K562 (cell line): Measurements from ENCODE around the gene PDGFA. TPM values are rescaled to one million over a fixed set of nuclear protein-coding genes. Genes with fewer than 3 reads are reported as not detected.
A peak's percentile ranks its signal among the peaks of the same experiment; 100 is the strongest.

Source experiments
- CHCHD3 ChIP-seq: fragments of 250-450 bp; sonication (Bioruptor Pico); IDR thresholded peaks from 2 replicates; pipeline ENCODE4 v2.1.2; 2022; ENCODE audit warnings: mild to moderate bottlenecking
- CHD1 ChIP-seq: fragments of 200-600 bp; sonication (generic); IDR thresholded peaks from one replicate; pipeline ENCODE4 v1.6.1; 2012; ENCODE audit warnings: mild to moderate bottlenecking, moderate library complexity, low read length, inconsistent platforms
- CREM ChIP-seq: IDR thresholded peaks from 2 replicates; pipeline ENCODE4 v1.6.1; 2014; ENCODE audit warnings: antibody characterized with exemption, low read depth
- ILF3 ChIP-seq: fragments of 450-650 bp; IDR thresholded peaks from 2 replicates; pipeline ENCODE4 v1.6.1; 2018; ENCODE audit warnings: antibody characterized with exemption, mild to moderate bottlenecking, moderate library complexity, borderline replicate concordance
- KDM5B ChIP-seq: fragments of 200-600 bp; sonication (generic); IDR thresholded peaks from 2 replicates; pipeline ENCODE4 v1.6.1; 2012; ENCODE audit warnings: low read depth, mild to moderate bottlenecking, moderate library complexity, low read length, control low read depth, inconsistent platforms; ENCODE audit not compliant: insufficient replicate concordance
- MCM7 ChIP-seq, 2 experiments: fragments of 450-650 bp; IDR thresholded peaks; 2 replicates each; pipeline ENCODE4 v1.6.1; 2016 to 2018
- MEIS2 ChIP-seq: fragments of 450-650 bp; IDR thresholded peaks from 2 replicates; pipeline ENCODE4 v1.6.1; 2014; ENCODE audit warnings: mild to moderate bottlenecking; ENCODE audit not compliant: partially characterized antibody
- MGA ChIP-seq: fragments of 450-650 bp; IDR thresholded peaks from 2 replicates; pipeline ENCODE4 v1.6.1; 2016; ENCODE audit warnings: mild to moderate bottlenecking, moderate library complexity
- NRF1 ChIP-seq, 2 experiments: fragments of 450-650 bp; IDR thresholded peaks in 1 of 2; conservative IDR thresholded peaks in 1 of 2; 2 replicates each; pipeline ENCODE4 v1.6.1; 2014; ENCODE audit warnings: mild to moderate bottlenecking in 2 of 2
- TARDBP ChIP-seq: fragments of 450-650 bp; IDR thresholded peaks from 2 replicates; pipeline ENCODE4 v1.6.1; 2016
- XRCC3 ChIP-seq: fragments of 450-650 bp; IDR thresholded peaks from 2 replicates; pipeline ENCODE4 v1.6.1; 2017; ENCODE audit warnings: mild to moderate bottlenecking, moderate library complexity
- ZNF212 ChIP-seq: fragments of 450-650 bp; formaldehyde crosslinking; IDR thresholded peaks from 2 replicates; pipeline ENCODE4 v1.4.0; 2020; ENCODE audit warnings: mild to moderate bottlenecking
- ZNF347 ChIP-seq: fragments of 450-650 bp; formaldehyde crosslinking; IDR thresholded peaks from 2 replicates; pipeline ENCODE4 v1.4.0; 2020; ENCODE audit warnings: low read depth, mild to moderate bottlenecking, moderate library complexity
- polyA plus RNA-seq, 8 experiments: library from polyadenylated mRNA; depleted of rRNA in 4 of 8; stranded (reverse) in 5 of 8; unstranded in 3 of 8; fragments of >200 nt; fragmentation: Nextera tagmentation in 2 of 8; fragmentation: Illumina TruSeq in 1 of 8; extraction: Ambion mirVana in 2 of 8; extraction: Trizol in 1 of 8; gene quantifications; 2 replicates each; pipeline versions ENCODE4 v1.2.1 to v1.2.3, GENCODE V29; 2011 to 2014; ENCODE audit warnings: inconsistent platforms in 1 of 8, missing spikeins in 1 of 8
- total RNA-seq, 7 experiments: library from RNA; depleted of rRNA in 6 of 7; stranded (reverse); fragments of >200 nt in 6 of 7; fragmentation: Illumina TruSeq in 2 of 7; extraction: Trizol in 2 of 7; gene quantifications; 2 replicates each; pipeline versions ENCODE4 v1.2.1 to v1.2.3, GENCODE V29; 2011 to 2021; ENCODE audit warnings: low replicate concordance in 1 of 7
- TF ChIP-seq, protein P1 (sequence below), 3 experiments: fragments of 200-800 bp in 1 of 3; sonication (Bioruptor generic) in 1 of 3; sonication (generic) in 1 of 3; formaldehyde crosslinking in 1 of 3; IDR thresholded peaks; 2 replicates each; pipeline versions ENCODE4 v1.6.1 to v1.8.0; 2016 to 2022; ENCODE audit warnings: mild to moderate bottlenecking in 2 of 3, missing compliant biosample characterization in 2 of 3, missing genetic modification characterization in 2 of 3, missing genetic modification reagents in 1 of 3

PDGFA gene
- total and polyA plus RNA-seq, 9 of the 15 experiments (the other 6 are each of a cell fraction or from before 2014, with no cell fraction given): 2.5 to 10.2 (median 4.6) TPM

- TF ChIP-seq MGA (no peak), ZNF347 (no peak), CREM (no peak), CHD1 (peak; percentile 39), ZNF212 (CRISPR knock-in tag) (no peak), TARDBP (no peak), KDM5B (peak; percentile 26), NRF1 (conservative IDR thresholded peaks at IDR 0.05 in 1 of 2, IDR thresholded peaks at IDR 0.05 in 1 of 2) (peak; percentile 59 to 62; a peak in 3 of 4 replicates), ILF3 (no peak), CHCHD3 (CRISPR knock-in tag) (no peak), MCM7 (IDR thresholded peaks at IDR 0.05) (no peak), XRCC3 (no peak), MEIS2 (no peak)
- TF ChIP-seq, protein P1, sequence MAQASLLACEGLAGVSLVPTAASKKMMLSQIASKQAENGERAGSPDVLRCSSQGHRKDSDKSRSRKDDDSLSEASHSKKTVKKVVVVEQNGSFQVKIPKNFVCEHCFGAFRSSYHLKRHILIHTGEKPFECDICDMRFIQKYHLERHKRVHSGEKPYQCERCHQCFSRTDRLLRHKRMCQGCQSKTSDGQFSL (CRISPR knock-in tag; IDR thresholded peaks at IDR 0.05): peak; percentile 59; the same call in 1 of the 2 replicates
- TF ChIP-seq, protein P1 (tag; IDR thresholded peaks at IDR 0.05): no peak
- TF ChIP-seq, all 486 proteins: peak for 9
These were observed 1.6 kb downstream of the PDGFA start (continued) for GRCh38 chr7:517774-518629.
